Spleen (tissue), 11 donors: Measurements from ENCODE around the gene ASTN1. TPM values are rescaled to one million over a fixed set of nuclear protein-coding genes. Genes with fewer than 3 reads are reported as not detected.

Experiments
- DNase-seq: peaks from one replicate; pipeline ENCODE4 v3.0.0-alpha.2; 2020
- H3K27ac ChIP-seq, 8 donors: fragments of 200-600 bp; sonication (generic) in 7 of 8; 1 replicate in 4 of 8; 2 replicates in 4 of 8; pipeline versions ENCODE4 v1.5.0 to v1.8.0; 2016 to 2021; ENCODE audit warnings: inconsistent platforms in 4 of 8, mild to moderate bottlenecking in 4 of 8, moderate library complexity in 1 of 8
- H3K27me3 ChIP-seq, 7 donors: fragments of 200-600 bp; sonication (generic) in 6 of 7; replicated peaks in 1 of 7; 1 replicate in 4 of 7; 2 replicates in 3 of 7; pipeline versions ENCODE4 v1.5.0 to v1.8.0; 2016 to 2021; ENCODE audit warnings: inconsistent platforms in 3 of 7, mild to moderate bottlenecking in 1 of 7
- H3K36me3 ChIP-seq, 6 donors: fragments of 200-600 bp; sonication (generic) in 5 of 6; 1 replicate in 4 of 6; 2 replicates in 2 of 6; pipeline versions ENCODE4 v1.5.0 to v1.8.0; 2016 to 2021; ENCODE audit warnings: inconsistent platforms in 2 of 6
- H3K4me1 ChIP-seq, 6 donors: fragments of 200-600 bp; sonication (generic) in 5 of 6; 1 replicate in 3 of 6; 2 replicates in 3 of 6; pipeline versions ENCODE4 v1.5.0 to v1.8.0; 2016 to 2021; ENCODE audit warnings: inconsistent platforms in 3 of 6
- H3K4me3 ChIP-seq, 8 donors: fragments of 200-600 bp; sonication (generic) in 7 of 8; 1 replicate in 4 of 8; 2 replicates in 4 of 8; pipeline versions ENCODE4 v1.5.0 to v1.8.0; 2016 to 2021; ENCODE audit warnings: inconsistent platforms in 4 of 8, mild to moderate bottlenecking in 4 of 8, moderate library complexity in 2 of 8
- H3K9me3 ChIP-seq, 8 donors: fragments of 200-600 bp; sonication (generic) in 7 of 8; 1 replicate in 4 of 8; 2 replicates in 4 of 8; pipeline versions ENCODE4 v1.5.0 to v1.8.0; 2016 to 2021; ENCODE audit warnings: inconsistent platforms in 4 of 8
- CTCF ChIP-seq, 11 experiments: fragments of 200-600 bp in 7 of 11; fragments of 450-650 bp in 4 of 11; sonication (generic) in 4 of 11; IDR thresholded peaks in 8 of 11; conservative IDR thresholded peaks in 3 of 11; 1 replicate in 7 of 11; 2 replicates in 4 of 11; pipeline versions ENCODE4 v1.4.0 to v1.8.0; 2016 to 2021; ENCODE audit warnings: antibody characterized with exemption in 11 of 11, inconsistent platforms in 4 of 11, mild to moderate bottlenecking in 1 of 11
- POLR2A ChIP-seq, 3 donors: fragments of 450-650 bp; IDR thresholded peaks; one replicate each; pipeline ENCODE4 v1.5.1; 2017; ENCODE audit warnings: antibody characterized with exemption in 3 of 3, mild to moderate bottlenecking in 1 of 3
- POLR2AphosphoS5 ChIP-seq, 3 donors: sonication (generic); formaldehyde crosslinking; IDR thresholded peaks; one replicate each; pipeline ENCODE4 v1.5.1; 2017; ENCODE audit warnings: antibody characterized with exemption in 3 of 3
- WGBS, 5 donors: extraction: QIAGEN DNeasy Blood & Tissue Kit in 3 of 5; methylation state at CpG; one replicate each; pipeline versions ENCODE4 v1.1.5 to v1.1.7; 2013 to 2018; 5-methylcytosine and 5-hydroxymethylcytosine counted together
- intact Hi-C: fragments of 100-400 bp; cut with DNase I; formaldehyde crosslinking; loops from one replicate; pipeline ENCODE4 v1.15.0; 2023; ENCODE audit warnings: low total_unique reads
- polyA plus RNA-seq, 3 donors: library from polyadenylated mRNA; stranded (reverse); fragments of 200-250 nt; gene quantifications; one replicate each; pipeline ENCODE4 v1.2.1, GENCODE V29; 2013
- total RNA-seq, 7 donors: library from RNA; depleted of rRNA in 3 of 7; stranded (reverse); fragments of >200 nt in 3 of 7; fragmentation: NEBNext Ultra II Directional in 4 of 7; extraction: Animal tissue kit (Norgen Biotek cat#: 25700) in 4 of 7; gene quantifications; one replicate each; pipeline versions ENCODE4 v1.1.0 to v1.2.1, GENCODE V29; 2016 to 2021
- donor health status: healthy with polysubstance abuse.
- donor health status: DM: no; HTN: no; CAD: no; lungs with moderate emphysema.
- donor health status: DM: no; HTN: no; CAD: no.
- donor health status: Bipolar disorder and iron deficiency.
- donor health status: healthy.
- donor health status: DM: no; HTN: no; CAD: no.
- donor health status: DM: yes; HTN: yes; CAD: no.

Gene ASTN1
- total and polyA plus RNA-seq, 10 donors = 0.56 to 7.5 (median 4.2) TPM

- no peaks in the 10 kb centered on the region for H3K4me1 ChIP-seq
- no peaks in the 10 kb centered on the region for H3K9me3 ChIP-seq
- no peaks in the 10 kb centered on the region for H3K36me3 ChIP-seq
- no peak for DNase-seq
- no peak overlapping the region for H3K4me3 ChIP-seq
- no peak overlapping the region for H3K27ac ChIP-seq
- 55 to 68% (median 56%) methylated on average over 4 of the region's 4 CpGs for WGBS, 5 donors
- intact Hi-C loops = no loop called here
- H3K27me3 ChIP-seq = no peaks in the 10 kb centered on the region
- TF ChIP-seq POLR2A (IDR thresholded peaks at IDR 0.05) = no peak
- TF ChIP-seq POLR2AphosphoS5 (IDR thresholded peaks at IDR 0.05) = no peak
- no peak for TF ChIP-seq CTCF (IDR thresholded peaks at IDR 0.05 in 8 of 11, conservative IDR thresholded peaks at IDR 0.05 in 3 of 11)
These were observed 32.8 kb downstream of the ASTN1 start for GRCh38 chr1:177131723-177132122.

GRCh38 chr1:177130451-177130945 is 34.0 kb downstream of the ASTN1 start:
- Histone ChIP-seq H3K4me1 (no peaks in the 10 kb centered on the region), H3K27me3 (no peaks in the 10 kb centered on the region), H3K27ac (no peak overlapping the region), H3K36me3 (no peaks in the 10 kb centered on the region), H3K9me3 (no peaks in the 10 kb centered on the region), H3K4me3 (no peak overlapping the region)
- no peak for DNase-seq
- TF ChIP-seq POLR2AphosphoS5 (IDR thresholded peaks at IDR 0.05) = no peak
- 82 to 88% (median 87%) methylated on average over 5 of the region's 5 CpGs for WGBS, 5 donors
- intact Hi-C loops = no loop called here

- intact Hi-C loops = no loop called here
- Histone ChIP-seq H3K27ac (no peak overlapping the region), H3K4me1 (no peaks in the 10 kb centered on the region), H3K9me3 (no peaks in the 10 kb centered on the region), H3K36me3 (no peaks in the 10 kb centered on the region), H3K27me3 (no peaks in the 10 kb centered on the region), H3K4me3 (no peak overlapping the region)
- TF ChIP-seq CTCF (IDR thresholded peaks at IDR 0.05 in 8 of 11, conservative IDR thresholded peaks at IDR 0.05 in 3 of 11) = no peak
- no peak for TF ChIP-seq POLR2AphosphoS5 (IDR thresholded peaks at IDR 0.05)
- TF ChIP-seq POLR2A (IDR thresholded peaks at IDR 0.05) = no peak
- 82 to 86% (median 83%) methylated on average over 4 of the region's 4 CpGs for WGBS, 5 donors
- no peak for DNase-seq
These were observed 35.7 kb downstream of the ASTN1 start for GRCh38 chr1:177128665-177129281.

GRCh38 chr1:177126267-177126666 is 38.2 kb downstream of the ASTN1 start:
- intact Hi-C loops = no loop called here
- DNase-seq = no peak
- no peak overlapping the region for H3K27ac ChIP-seq
- H3K36me3 ChIP-seq = no peaks in the 10 kb centered on the region
- H3K4me3 ChIP-seq = no peak overlapping the region
- WGBS, 5 donors = 36 to 56% (median 44%) methylated on average over 3 of the region's 3 CpGs
- H3K9me3 ChIP-seq = no peaks in the 10 kb centered on the region
- TF ChIP-seq CTCF (IDR thresholded peaks at IDR 0.05 in 8 of 11, conservative IDR thresholded peaks at IDR 0.05 in 3 of 11) (no peak), POLR2AphosphoS5 (IDR thresholded peaks at IDR 0.05) (no peak), POLR2A (IDR thresholded peaks at IDR 0.05) (no peak)
- H3K27me3 ChIP-seq = no peaks in the 10 kb centered on the region
- no peaks in the 10 kb centered on the region for H3K4me1 ChIP-seq
